OCI-LY3 (cell line): ENCODE measurements around the gene MGAT4B.

Experiments
- H2AFZ ChIP-seq: fragments of 200-600, 300-600 bp; shearing (Covaris generic); 2 replicates; pipeline ENCODE4 v1.6.0; 2014; ENCODE audit warnings: antibody characterized with exemption, low read depth, low read length
- H3K27ac ChIP-seq: fragments of 200-600, 300-600 bp; sonication (generic); 2 replicates; pipeline ENCODE4 v1.5.1; 2014; ENCODE audit warnings: mild to moderate bottlenecking, low read length, moderate library complexity, mixed read lengths
- H3K27me3 ChIP-seq: fragments of 200-600, 300-600 bp; sonication (generic); 2 replicates; pipeline ENCODE4 v1.6.1; 2014; ENCODE audit warnings: low read depth, low read length, mixed read lengths
- H3K36me3 ChIP-seq: fragments of 200-600, 300-600 bp; sonication (generic); replicated peaks from 2 replicates; pipeline ENCODE3; 2014; ENCODE audit warnings: low read depth, low read length, mixed read lengths
- H3K4me1 ChIP-seq: fragments of 300-600, 200-600 bp; sonication (generic); 2 replicates; pipeline ENCODE4 v1.6.1; 2014; ENCODE audit warnings: low read length, mixed read lengths
- H3K4me2 ChIP-seq: fragments of 200-600, 300-600 bp; sonication (generic); 2 replicates; pipeline ENCODE4 v1.6.1; 2014; ENCODE audit warnings: low read length, mixed read lengths
- H3K4me3 ChIP-seq: fragments of 300-600, 200-600 bp; sonication (generic); 2 replicates; pipeline ENCODE4 v1.5.1; 2014; ENCODE audit warnings: antibody characterized with exemption, mild to moderate bottlenecking, low read length, moderate library complexity
- H3K79me2 ChIP-seq: fragments of 300-600, 200-600 bp; shearing (Covaris generic); 2 replicates; pipeline ENCODE4 v1.6.1; 2014; ENCODE audit warnings: mild to moderate bottlenecking, low read length, mixed read lengths
- H3K9ac ChIP-seq: fragments of 300-600, 200-600 bp; shearing (Covaris generic); 2 replicates; pipeline ENCODE4 v1.6.0; 2014; ENCODE audit warnings: mild to moderate bottlenecking, low read length, moderate library complexity
- H3K9me3 ChIP-seq: fragments of 200-600, 300-600 bp; shearing (Covaris generic); 2 replicates; pipeline ENCODE4 v1.6.1; 2014; ENCODE audit warnings: low read length, mixed read lengths; ENCODE audit not compliant: insufficient read depth
- H4K20me1 ChIP-seq: fragments of 200-600, 300-600 bp; sonication (generic); 2 replicates; pipeline ENCODE4 v1.6.1; 2016; ENCODE audit warnings: low read length, mixed read lengths; ENCODE audit not compliant: insufficient read depth
- EZH2phosphoT487 ChIP-seq: fragments of 200-600 bp; shearing (Covaris generic); IDR thresholded peaks from 2 replicates; pipeline ENCODE4 v1.6.1; 2018; ENCODE audit warnings: antibody characterized with exemption, mixed run types, low read depth
- TF ChIP-seq, protein P1 (sequence below): fragments of 200-600, 300-600 bp; sonication (generic); IDR thresholded peaks from 2 replicates; pipeline ENCODE4 v1.5.1; 2014; ENCODE audit warnings: antibody characterized with exemption, low read length, low read depth

Gene MGAT4B

GRCh38 chr5:179816401-179816795, 9.7 kb upstream of the MGAT4B start:
- no peaks in the 10 kb centered on the region for H3K27me3 ChIP-seq
- TF ChIP-seq, protein P1, sequence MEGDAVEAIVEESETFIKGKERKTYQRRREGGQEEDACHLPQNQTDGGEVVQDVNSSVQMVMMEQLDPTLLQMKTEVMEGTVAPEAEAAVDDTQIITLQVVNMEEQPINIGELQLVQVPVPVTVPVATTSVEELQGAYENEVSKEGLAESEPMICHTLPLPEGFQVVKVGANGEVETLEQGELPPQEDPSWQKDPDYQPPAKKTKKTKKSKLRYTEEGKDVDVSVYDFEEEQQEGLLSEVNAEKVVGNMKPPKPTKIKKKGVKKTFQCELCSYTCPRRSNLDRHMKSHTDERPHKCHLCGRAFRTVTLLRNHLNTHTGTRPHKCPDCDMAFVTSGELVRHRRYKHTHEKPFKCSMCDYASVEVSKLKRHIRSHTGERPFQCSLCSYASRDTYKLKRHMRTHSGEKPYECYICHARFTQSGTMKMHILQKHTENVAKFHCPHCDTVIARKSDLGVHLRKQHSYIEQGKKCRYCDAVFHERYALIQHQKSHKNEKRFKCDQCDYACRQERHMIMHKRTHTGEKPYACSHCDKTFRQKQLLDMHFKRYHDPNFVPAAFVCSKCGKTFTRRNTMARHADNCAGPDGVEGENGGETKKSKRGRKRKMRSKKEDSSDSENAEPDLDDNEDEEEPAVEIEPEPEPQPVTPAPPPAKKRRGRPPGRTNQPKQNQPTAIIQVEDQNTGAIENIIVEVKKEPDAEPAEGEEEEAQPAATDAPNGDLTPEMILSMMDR = no peak
- TF ChIP-seq EZH2phosphoT487 = no peak
- peaks cover 22% of the 10 kb centered on the region for H3K79me2 ChIP-seq
- H3K4me1 ChIP-seq = peaks cover 25% of the 10 kb centered on the region
- H2AFZ ChIP-seq = no peak overlapping the region
- H3K36me3 ChIP-seq = peaks cover 20% of the 10 kb centered on the region
- H3K4me2 ChIP-seq = no peak overlapping the region
- no peak overlapping the region for H3K27ac ChIP-seq
- no peak overlapping the region for H3K4me3 ChIP-seq
- peaks cover 2% of the 10 kb centered on the region for H4K20me1 ChIP-seq
- H3K9ac ChIP-seq = no peak overlapping the region
- H3K9me3 ChIP-seq = no peaks in the 10 kb centered on the region

DNA sequence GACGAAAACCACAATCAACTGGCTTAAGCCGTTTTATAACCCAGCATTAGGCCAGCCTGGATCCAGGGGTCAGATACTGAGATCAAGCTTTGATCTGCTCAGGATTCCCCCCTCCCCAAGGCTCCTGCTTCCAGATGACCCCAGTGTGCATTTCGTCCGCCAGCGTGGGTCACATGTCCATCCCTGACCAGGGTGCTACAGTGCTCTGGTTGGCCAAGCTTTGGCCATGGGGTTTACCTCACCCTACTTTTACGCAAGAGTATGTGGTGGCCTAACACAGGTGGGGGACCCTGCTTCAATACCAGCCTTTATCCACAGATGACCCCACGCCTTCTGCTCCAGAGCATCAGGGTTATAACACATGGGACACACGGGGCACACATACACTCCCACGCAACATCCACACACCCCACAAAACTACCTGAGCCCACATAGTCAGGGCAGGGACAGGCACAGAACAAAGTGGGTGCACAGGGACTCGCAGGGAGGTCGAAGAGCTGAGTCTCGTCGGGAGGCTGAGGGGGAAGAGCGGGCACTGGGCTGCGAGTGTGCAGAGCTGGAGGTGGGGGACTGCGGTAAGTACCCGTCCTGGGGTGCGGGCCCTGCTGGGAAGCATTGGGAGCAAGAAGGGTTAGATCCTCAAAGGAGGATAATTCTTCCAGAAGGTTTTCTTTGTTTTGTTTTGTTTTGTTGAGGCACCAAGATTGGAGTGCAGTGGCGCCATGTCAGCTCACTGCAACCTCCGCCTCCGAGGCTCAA, 9.0 kb upstream of the MGAT4B start:
- no peak overlapping the region for H3K4me3 ChIP-seq
- H3K4me1 ChIP-seq = peaks cover 25% of the 10 kb centered on the region
- H3K9ac ChIP-seq = no peak overlapping the region
- no peak overlapping the region for H3K4me2 ChIP-seq
- H3K36me3 ChIP-seq = peaks cover 22% of the 10 kb centered on the region
- TF ChIP-seq EZH2phosphoT487 = no peak
- TF ChIP-seq, protein P1 = no peak
- no peaks in the 10 kb centered on the region for H3K27me3 ChIP-seq
- H4K20me1 ChIP-seq = no peaks in the 10 kb centered on the region; the same call in 1 of the 2 replicates
- peaks cover 15% of the 10 kb centered on the region for H3K79me2 ChIP-seq
- no peak overlapping the region for H2AFZ ChIP-seq
- H3K9me3 ChIP-seq = no peaks in the 10 kb centered on the region
- H3K27ac ChIP-seq = no peak overlapping the region

GRCh38 chr5:179814090-179814489, 7.4 kb upstream of the MGAT4B start:
- Histone ChIP-seq H3K79me2 (peaks cover 5% of the 10 kb centered on the region; the same call in 1 of the 2 replicates), H3K4me3 (no peak overlapping the region), H3K9me3 (no peaks in the 10 kb centered on the region), H3K9ac (no peak overlapping the region), H2AFZ (no peak overlapping the region), H3K27ac (no peak overlapping the region), H3K4me1 (peaks cover 10% of the 10 kb centered on the region), H4K20me1 (no peaks in the 10 kb centered on the region; the same call in 1 of the 2 replicates), H3K36me3 (peaks cover 23% of the 10 kb centered on the region), H3K4me2 (no peak overlapping the region), H3K27me3 (no peaks in the 10 kb centered on the region)
- TF ChIP-seq, protein P1 = no peak
- no peak for TF ChIP-seq EZH2phosphoT487

GRCh38 chr5:179812997-179813607, 6.4 kb upstream of the MGAT4B start:
- Histone ChIP-seq H3K4me2 (no peak overlapping the region), H3K36me3 (peaks cover 23% of the 10 kb centered on the region), H3K4me1 (peaks cover 8% of the 10 kb centered on the region), H3K79me2 (peaks cover 6% of the 10 kb centered on the region), H3K9me3 (no peaks in the 10 kb centered on the region), H2AFZ (no peak overlapping the region), H3K27ac (no peak overlapping the region), H3K4me3 (no peak overlapping the region), H3K27me3 (no peaks in the 10 kb centered on the region), H3K9ac (no peak overlapping the region), H4K20me1 (no peaks in the 10 kb centered on the region; the same call in 1 of the 2 replicates)
- no peak for TF ChIP-seq EZH2phosphoT487
- TF ChIP-seq, protein P1 = no peak
